ENCODE results near the gene CDC42SE1.

Gene CDC42SE1

DNA sequence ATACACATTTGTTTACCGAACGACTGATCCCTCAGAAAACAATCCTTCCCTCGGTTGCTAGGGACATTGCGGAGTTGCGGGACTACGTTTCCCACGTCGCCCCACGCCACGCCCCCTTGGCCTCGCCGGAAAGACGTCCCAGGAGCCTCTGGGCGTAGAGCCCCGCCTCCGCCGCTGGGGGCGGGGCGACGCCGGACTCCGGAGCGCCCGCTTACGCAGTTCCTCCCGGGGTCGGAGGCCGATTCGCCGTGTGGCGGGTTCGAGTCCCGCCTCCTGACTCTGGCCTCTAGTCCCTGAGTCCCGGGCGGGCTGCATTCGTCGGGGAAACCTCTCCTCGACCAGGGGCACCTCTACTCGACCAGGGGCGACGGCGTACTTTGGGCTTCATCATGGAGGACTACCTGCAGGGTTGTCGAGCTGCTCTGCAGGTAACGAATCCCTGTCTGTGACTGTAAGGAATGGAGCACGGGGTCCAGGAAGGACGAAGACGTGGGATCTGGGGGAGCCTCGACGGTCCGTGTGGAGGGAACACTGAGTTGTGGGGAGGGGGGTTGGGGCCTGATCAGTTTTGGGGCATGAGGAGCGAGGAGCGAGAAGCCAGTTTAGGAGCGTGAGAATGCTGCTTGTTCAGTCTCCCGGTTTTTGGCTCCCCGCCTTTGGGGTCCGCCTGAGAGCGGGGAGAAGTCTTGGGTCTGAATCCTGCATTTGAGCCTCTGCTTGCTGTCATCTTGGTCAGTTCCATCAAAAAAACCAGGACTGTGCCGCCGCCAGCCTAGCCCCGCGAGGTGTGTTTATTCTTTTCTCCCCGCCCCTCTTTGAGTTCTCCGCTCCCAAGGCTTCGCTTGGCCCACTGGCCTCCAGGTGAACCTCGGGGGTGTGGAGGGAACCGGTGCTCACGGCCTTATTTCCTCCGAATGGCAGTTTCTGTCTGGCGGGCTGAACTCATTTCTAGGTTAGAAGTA lies 50.9 kb downstream of the CDC42SE1 start, which contains the start of gene PRUNE1:
TSS of gene PRUNE1 (plus strand) at position 206 of the 962 bp plus-strand sequence. CDS start at position 390, 184 bp downstream.
- peak; percentile 100 for DNase-seq (ENCODE audit: low spot score)

DNA sequence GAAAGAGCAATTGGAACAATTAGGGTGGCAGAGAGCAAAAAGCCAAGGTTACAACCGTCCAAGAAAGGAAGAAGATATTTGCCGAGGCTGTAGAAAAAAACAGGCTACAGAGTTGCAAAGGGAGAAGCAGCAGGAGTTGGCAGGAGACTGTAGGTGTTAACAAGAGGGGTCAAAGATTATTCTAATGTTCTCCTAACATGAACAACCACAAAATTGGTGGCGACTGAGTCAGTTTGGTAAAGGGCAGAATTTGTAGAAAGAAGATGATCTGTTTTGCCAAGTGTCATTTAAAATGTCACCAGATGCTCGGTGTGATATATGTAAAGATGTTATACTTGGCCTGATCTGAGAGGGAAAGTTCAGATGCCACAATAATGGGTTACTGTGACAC lies 51.6 kb downstream of the CDC42SE1 start:
- DNase-seq (ENCODE audit: low spot score) = no peak

DNA sequence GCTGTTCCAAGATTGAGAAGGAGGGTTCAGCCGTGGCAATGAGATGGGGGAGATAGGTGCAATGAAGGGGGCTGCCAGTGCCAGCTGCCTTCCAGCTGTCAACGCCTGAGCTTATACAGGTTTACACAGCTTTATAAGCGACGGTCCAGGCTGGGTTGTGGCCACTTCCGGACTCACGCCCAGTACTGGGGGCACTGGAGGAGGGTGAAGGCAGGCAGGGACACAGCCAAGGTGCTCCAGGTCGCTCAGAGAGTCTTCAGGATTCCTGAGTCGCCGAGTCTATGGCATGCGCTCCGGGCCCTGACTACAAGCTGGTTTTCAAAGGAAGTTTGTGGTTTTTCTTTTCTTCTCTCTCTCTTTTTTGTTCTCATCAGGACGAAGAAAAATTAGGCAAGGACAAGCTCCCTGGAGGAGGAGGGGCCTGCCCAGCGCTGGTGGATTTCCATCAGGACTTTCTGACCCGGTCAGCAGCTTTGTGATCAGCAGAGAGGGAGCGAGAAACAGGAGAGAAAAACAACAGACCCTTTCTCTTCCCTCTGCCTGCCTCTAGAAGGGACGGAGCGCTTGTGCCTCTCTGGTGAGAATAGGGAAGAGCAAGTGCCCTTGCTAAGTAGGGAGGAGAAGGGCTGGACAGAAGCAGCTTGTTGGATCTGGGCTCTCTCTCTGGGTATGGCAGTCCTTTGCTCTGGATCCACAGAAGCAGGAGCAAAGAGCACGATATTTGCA lies 52.9 kb downstream of the CDC42SE1 start, which contains the start of gene MINDY1:
TSS of gene MINDY1 (minus strand) at position 576 of the 726 bp plus-strand sequence. CDS start 4,285 bp downstream, outside the sequence.
- peak; percentile 82 for DNase-seq (ENCODE audit: low spot score)

DNA sequence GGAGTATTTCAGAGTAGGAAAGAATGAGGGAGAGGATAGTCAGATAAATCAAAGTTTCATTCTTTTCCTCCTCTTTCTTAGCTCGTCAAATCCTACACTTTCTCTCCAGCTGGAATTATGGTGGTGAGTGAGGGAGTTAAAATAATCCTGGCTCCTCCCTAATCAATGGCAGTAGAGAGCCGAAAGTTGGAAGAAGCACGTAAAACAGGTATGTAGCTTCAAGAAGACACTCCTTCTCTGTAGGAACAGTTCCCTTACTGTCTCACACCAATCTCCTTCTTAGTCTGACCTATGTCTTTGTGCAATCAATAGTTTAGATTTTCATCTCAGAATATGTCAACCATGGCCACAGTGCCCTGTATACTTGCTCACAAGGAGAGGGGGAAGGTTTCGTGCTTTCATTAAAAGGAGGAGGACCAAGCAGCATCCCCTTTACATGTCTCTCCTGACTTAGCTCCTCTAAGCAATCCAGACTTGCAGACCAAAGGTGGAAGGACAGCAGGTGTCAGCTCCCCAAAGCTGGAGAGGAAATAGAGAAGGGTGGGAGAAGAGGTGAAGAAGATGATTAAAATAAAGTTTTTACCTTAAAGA lies 53.6 kb downstream of the CDC42SE1 start:
- DNase-seq (ENCODE audit: low spot score) = no peak

DNA sequence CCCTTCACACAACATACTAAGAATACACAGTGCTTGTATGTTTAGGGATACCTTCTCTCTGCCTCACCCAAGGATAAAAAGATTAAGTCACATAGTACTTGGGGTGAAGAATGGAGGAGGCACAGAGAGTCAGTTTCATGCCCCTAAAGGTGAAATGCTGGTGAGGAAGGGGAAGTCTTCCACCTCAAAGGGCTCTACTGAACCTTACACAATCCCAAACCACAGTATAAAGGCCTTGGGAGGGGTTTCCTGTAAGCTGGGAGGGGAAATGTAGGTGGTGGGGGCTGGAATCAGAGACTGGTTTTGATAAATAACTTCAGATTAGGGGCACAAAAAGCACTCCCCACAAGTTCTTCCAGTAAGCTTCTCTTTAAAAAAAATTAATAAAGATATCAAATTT lies 56.2 kb downstream of the CDC42SE1 start:
- no peak for DNase-seq (ENCODE audit: low spot score)

DNA sequence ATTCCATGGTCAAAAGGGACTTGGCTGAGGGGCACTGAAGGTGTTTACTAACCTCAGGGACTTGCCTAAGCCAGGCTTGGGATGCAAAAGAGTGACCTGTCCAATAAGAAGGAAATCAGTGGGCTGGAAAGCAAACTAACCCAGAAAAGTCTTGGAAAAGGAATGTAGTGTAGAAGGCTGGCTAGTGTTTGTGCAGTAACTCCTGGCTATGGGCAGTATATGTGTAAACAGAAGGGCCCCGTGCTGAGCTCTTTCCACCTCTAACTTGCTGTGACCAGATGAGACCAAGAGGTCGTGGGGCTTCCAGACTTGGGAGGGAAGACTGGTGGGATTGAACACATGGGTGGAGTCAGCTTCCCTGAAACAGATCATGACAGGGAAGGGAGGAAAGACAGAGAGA lies 56.8 kb downstream of the CDC42SE1 start:
- no peak for DNase-seq (ENCODE audit: low spot score)

DNA sequence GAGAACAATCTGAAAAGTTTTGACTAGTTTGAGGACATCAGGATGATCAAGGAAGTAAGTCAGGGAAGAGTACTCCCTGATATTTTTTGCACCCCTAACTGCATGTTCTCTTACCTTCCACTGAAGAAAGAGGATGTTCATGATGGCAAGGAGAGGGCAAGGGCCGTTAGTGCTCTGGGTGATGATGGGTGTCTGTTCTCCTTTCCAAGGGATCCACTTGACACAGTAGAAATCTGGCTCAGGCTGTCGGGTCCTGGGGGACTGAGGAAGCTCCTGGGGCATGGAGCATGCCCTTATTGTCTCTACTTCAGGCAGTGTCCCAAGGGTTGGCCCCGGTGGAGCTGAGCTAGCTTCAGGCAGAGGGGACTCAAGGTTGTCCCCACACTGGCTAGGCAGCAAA lies 57.4 kb downstream of the CDC42SE1 start:
- no peak for DNase-seq (ENCODE audit: low spot score)

DNA sequence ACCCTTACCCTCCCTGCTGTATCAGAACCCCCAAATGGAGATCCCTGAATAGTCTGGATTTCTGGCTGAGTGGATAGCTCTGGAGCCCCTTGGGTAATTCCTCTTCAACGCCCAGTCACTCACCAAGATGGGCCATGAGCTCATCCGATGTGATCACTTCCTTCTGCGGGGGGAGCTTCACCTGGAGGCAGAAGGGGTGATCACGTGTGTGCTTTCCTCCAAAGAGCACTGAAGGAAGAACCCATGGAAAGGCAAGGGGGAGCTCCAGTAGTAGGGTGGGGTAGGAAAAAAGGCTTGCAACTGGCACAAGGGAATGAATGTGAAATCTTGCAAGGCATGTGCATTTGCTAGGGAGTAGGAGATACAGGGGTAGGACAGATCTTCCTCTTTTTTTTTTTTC lies 57.8 kb downstream of the CDC42SE1 start:
- no peak for DNase-seq (ENCODE audit: low spot score)
